Choroid plexus epithelial cell (primary cell): ENCODE measurements around the gene CASQ2.

ENCODE experiments used
- DNase-seq: peaks from one replicate; pipeline ENCODE4 v3.0.0-alpha.2; 2010; ENCODE audit warnings: low read depth
- H3K4me3 ChIP-seq: 2 replicates; pipeline ENCODE4 v1.5.1; 2011; ENCODE audit warnings: low read depth, mild to moderate bottlenecking, control low read depth, low read length, moderate library complexity
- CTCF ChIP-seq: conservative IDR thresholded peaks from 2 replicates; pipeline ENCODE4 v1.5.1; 2011; ENCODE audit warnings: low read depth, mild to moderate bottlenecking, control low read depth, inconsistent platforms, low read length, moderate library complexity

The CASQ2 gene

GRCh38 chr1:115753830-115754229, 14.7 kb downstream of the CASQ2 start:
- H3K4me3 ChIP-seq = no peak overlapping the region
- DNase-seq = no peak
- no peak for TF ChIP-seq CTCF

GRCh38 chr1:115753361-115753760, 15.2 kb downstream of the CASQ2 start:
- no peak overlapping the region for H3K4me3 ChIP-seq
- TF ChIP-seq CTCF = no peak
- DNase-seq = no peak

DNA sequence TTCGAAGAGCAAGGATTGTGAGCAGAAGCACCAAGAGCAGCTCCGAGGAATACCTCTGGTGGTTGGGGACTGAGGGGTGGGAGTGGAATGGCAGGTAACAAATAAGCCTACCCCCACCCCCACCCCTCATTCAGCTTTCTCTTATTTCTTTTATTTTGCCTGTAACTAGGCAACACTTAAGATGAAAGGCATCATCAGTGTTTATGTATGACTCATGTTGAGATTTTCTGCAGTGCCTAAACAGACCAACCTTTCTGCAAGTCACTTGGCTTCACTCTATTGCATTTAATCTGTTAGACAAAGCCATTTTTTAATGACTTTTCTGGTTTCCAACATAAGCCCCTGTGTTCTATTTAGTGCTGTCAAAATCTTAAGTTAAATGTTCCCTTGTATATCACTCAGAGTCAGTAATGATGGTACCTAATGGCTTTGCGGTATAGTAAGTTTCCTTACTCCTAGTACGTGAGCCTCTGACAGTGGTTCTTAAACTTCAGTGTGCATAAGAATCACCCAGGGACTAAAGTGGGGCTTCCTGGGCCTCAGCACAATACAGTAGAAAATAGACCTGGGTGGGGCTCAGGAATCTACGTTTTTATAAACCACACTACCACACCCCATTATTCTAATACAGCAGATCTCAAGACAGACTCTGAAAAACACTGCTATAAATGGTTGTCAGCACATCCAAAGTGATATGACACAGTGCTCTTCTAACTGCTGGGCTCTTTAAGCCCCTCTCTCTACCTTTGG, 19.9 kb downstream of the CASQ2 start:
- no peak overlapping the region for H3K4me3 ChIP-seq
- DNase-seq = peak; percentile 82
- no peak for TF ChIP-seq CTCF

- TF ChIP-seq CTCF = no peak
- H3K4me3 ChIP-seq = no peak overlapping the region
- no peak for DNase-seq
Observed at GRCh38 chr1:115746021-115746690, 22.4 kb downstream of the CASQ2 start.

GRCh38 chr1:115744646-115745275, 23.8 kb downstream of the CASQ2 start:
- no peak for DNase-seq
- H3K4me3 ChIP-seq = no peak overlapping the region
- no peak for TF ChIP-seq CTCF

DNA sequence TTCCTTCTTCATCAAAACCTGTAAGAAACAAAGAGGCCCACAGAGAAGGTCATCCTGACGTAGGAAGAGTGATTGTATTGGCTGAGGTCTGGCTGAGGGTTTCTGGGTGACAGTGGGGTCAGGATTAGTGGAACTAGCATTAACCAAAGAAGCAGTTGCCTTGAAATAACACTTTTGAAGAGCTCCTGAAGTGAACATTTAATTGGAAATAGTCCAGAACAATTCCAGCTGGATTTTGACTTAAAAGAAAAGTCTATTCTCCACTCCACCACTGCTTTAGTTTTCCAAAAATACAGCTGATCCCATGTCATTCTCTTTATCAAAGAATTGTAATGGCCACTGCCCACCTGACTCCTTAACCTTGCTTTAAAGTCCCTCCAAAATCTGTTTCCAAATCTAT, 27.7 kb downstream of the CASQ2 start:
- TF ChIP-seq CTCF = no peak

More for the DNA sequence above, 27.7 kb downstream of the CASQ2 start:
- DNase-seq = no peak
- H3K4me3 ChIP-seq = no peak overlapping the region
